Stimulated activated naive CD8-positive, alpha-beta T cell treated with anti-CD3 and anti-CD28 coated beads, Interleukin-15, Interleukin-2, amounts not matched to agents 100 U/mL and 50 U/mL, for 24 hours (primary cell): ENCODE data around the gene SORBS1.
A peak's percentile ranks its signal among the peaks of the same experiment; 100 is the strongest.

Experiments used
- ATAC-seq: fragments of 150-1000 bp; cut with Tn5 transposase; one replicate; pipeline ENCODE4 v1.10.0; 2021
- DNase-seq: peaks from one replicate; pipeline ENCODE4 v3.0.0; 2021

The SORBS1 gene

DNA sequence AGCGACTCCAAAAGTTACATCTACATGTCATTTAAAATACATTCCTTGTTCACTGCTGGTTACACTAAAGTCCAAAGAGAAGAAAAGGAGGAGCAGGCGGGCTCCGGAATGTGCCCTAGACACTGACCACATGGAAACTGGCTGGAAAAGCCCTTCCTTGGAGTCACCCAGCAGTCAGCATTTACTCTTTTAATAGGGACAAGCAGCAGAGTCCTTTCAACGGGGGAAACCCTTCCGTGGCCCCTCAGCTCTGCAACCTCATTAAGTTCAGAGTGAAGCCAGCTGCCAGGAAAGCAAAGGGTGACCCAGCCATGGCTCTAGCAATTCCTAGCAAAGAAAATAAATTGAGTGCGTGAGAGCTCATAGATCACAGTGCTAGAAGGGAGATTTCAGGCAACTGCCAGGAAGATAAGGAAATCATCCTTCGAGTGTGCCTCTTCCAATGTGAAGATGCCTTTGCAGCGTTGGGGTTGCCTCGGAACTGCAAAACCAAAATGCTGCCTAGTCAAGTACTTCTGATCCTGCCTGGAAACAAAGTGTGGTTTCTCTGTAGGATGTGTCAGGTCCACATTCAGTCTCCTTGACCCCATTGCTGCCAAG, 101.6 kb downstream of the SORBS1 start:
- ATAC-seq (no peak), DNase-seq (no peak)

DNA sequence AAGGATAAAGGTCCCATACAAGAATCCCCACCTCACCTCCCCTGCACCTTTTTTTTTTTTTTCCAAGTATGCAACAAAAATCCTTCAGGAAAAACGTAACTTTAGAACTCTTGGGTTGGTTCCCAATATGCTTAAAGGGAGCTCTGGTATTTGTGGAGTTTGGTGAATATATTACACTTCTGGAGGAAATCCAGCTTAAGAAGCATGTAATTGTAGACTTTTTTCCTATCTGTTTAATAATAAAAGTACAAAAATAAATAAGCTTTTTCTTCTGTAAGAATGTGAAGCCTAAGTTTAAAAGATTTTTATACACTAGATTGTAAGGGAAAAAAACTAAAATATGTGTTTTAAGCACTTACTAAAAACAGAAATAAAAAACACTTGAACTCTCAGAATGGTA, 102.3 kb downstream of the SORBS1 start:
- DNase-seq (no peak), ATAC-seq (no peak)

DNA sequence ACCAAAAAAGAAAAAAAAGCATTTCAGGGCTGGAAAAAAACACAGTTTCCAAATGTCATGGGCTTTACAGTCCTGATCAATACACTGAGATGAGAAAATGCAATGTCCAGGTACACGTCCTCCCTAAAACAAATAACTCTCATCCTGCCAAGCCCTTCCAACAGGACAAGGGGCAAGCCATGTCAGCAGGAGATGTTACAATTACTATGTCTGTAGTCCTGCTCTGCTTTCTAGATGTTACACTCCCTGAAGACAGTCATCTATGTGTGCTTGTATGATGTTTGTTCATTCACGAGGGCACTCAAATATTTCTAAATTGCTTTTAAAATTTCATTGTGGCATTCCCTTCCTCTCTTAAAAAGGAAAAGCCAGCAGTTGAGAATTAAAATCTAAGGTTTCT, 103.2 kb downstream of the SORBS1 start:
- DNase-seq (no peak), ATAC-seq (no peak)

DNA sequence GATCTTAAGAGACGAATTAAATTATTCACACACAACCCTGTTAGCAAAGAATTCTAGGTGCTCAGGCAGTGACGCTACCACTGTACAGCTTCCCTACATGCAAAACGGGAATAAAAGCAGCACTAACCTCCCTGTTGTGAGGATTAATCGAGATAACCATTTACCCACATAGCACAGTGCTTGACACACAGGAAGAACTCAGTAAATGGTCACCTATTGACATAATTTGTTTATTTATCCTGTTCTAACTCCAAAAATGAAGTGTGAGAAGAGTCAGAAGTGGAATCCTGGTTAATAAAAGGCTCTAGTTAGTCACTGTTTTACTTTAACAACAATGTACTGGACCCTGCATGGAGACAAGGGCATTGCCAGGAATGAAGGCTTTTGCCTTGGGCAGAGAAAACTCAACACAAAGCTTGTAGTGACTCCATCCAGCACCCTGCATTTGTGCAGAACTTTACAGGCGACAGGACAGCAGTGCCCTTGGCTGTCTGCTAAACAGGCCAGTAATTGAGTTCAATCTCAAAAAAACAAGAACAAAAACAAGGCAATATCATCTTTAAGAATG, 103.8 kb downstream of the SORBS1 start:
- ATAC-seq (no peak), DNase-seq (no peak)

DNA sequence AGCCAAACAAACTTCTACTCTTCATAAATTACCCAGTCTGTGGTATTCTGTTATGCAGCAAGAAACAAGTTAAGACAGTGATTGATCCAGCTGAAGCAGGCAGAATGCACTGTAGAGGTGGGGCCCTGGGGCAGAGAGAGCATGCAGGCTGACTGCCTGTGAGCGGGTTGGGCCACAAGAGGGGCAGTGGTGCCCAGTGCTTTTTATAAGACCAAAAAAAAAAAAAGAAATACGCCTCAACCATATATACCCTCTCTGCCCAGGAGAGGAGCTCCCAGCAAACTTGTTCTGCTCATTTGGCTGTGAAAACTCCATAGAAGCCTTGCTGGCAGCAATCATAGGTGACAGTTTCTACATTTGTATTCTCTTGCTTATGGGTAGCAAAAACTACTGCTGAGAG, 104.7 kb downstream of the SORBS1 start:
- DNase-seq (no peak), ATAC-seq (no peak)

DNA sequence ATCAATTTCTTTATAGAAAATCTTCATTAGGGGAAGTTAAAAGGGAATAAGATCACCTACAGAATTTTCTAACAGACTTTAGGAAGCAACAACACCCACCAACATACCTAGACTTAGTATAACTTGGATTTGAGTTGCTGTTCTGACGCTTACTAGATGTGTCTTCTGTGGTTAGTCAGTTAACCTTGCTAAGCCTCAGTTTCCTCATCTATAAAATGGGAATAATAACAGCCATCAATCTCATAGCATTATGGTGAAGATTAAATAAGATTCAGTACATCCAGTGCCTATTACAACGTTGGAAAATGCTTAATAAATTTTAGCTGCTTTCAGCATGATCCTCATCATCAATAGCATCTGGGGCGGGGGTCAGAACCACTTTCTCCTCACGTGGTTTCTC, 106.2 kb downstream of the SORBS1 start:
- DNase-seq (no peak), ATAC-seq (no peak)

DNA sequence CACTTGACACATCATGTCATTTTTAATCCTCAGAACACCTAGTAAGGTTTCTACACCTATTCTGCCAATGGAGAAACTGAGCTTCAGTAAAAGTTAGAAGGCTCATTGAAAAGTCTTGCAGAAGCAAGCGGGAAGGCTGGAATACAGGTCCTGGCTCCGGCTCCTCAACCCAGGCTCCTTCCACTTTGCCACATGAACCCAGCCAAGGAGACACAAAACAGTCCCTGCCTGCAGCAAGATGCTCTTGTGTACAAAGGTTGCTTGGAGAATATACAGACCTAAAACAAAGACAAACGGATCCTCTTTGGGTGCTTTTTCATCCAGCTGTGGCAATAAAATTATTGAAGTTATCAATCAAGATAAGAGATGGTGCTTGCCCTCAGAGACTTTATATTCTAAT, 106.8 kb downstream of the SORBS1 start:
- DNase-seq = no peak
- ATAC-seq = no peak

DNA sequence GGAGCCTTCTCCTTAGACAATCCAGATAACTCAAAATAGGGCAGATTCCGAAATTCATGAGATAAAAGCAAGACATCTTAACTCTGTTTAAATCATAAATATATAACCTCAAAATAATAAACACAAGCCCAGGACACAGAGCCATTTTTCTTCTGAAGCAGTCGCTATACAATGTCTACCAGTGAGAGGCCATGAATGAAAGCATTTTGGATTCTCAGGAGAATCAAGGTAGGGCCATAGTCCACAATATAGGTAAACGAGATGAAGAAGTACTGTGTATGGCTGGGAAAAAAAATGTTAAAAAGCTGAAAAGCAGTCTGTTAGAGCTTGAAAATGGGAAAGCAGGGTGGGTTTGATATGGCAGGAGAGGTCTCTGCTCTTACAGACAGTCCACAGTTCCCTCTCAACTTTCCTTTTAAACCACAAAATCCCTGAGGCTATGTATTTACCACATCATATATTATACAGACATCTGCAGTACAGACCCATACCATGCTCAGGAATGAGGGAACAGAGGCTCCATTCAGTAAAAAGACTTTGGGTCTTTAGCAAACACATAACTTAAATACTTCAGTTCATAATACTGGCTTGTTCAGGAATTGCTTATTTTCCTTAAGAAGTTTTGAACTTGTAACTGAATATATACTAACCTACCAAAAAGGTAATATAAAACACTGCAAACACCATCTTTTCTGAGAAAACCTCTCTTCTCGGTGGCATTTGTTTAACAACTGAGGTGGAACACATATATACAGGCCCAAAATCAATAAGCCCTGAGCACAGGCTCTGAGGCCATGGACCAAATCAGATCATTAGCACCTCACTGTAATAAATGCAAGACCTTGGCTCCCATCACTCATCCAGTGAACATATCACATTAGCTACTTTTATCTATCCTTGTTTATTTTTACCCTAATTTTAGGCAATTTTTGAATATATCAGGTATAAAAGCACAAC, 109.3 kb downstream of the SORBS1 start:
- ATAC-seq = no peak
- no peak for DNase-seq

DNA sequence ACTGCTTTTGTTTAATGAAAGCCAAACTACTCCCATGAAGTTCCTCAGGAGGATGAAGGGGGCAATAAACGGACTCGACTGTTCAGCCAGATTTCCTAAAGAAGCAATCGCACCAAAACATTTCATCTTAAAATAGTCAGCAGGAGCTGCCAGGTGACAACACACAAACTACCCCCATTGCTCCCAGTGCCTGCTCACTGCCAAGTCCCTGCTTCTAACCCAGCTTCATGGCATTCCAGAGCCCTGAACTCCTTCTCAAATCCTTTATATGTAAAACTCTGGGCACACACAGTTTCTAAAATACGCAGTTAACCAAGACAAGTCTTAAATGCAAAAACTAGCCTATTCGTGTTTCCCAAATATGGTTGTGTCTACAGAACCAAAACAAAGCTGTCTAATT, 110.0 kb downstream of the SORBS1 start:
- no peak for DNase-seq
- ATAC-seq = no peak

DNA sequence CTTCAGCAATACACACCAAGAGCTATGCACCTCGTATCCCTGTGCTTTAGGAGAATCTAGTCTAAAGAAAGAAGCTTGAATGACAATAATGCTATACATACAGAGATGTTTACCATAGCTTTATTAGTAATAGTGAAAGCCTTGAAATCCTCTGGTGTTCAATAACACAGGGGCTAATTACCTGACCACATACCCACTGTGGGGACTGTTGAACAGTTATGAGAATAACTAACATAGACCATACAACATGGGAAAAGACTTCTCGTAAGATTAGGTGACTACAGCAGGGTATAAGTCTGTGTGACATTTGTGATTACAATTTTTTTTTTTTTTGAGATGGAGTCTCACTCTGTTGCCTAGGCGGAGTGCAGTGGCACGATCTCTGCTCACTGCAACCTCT, 111.0 kb downstream of the SORBS1 start:
- ATAC-seq = no peak

DNA sequence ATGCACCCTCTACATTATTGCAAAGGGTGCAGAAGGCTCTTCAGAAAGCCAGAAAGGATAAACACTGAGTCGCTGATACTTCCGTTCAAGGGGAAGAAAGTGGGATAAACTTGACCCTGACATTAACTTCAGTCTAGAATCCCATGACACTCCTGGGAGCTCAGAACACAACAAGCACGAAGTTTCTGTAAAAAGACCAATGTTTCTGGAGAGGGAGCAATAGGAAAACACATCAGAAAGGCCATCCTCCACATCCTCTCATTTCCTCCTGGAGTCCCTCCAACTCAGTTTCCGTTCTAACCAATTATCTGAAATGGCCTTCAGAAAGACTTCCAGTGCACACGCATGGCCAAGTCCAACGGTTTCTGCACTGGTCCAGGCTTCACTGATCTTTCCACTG, 113.5 kb downstream of the SORBS1 start:
- ATAC-seq (no peak), DNase-seq (no peak)

More for the DNA sequence above, 111.0 kb downstream of the SORBS1 start:
- no peak for DNase-seq

DNA sequence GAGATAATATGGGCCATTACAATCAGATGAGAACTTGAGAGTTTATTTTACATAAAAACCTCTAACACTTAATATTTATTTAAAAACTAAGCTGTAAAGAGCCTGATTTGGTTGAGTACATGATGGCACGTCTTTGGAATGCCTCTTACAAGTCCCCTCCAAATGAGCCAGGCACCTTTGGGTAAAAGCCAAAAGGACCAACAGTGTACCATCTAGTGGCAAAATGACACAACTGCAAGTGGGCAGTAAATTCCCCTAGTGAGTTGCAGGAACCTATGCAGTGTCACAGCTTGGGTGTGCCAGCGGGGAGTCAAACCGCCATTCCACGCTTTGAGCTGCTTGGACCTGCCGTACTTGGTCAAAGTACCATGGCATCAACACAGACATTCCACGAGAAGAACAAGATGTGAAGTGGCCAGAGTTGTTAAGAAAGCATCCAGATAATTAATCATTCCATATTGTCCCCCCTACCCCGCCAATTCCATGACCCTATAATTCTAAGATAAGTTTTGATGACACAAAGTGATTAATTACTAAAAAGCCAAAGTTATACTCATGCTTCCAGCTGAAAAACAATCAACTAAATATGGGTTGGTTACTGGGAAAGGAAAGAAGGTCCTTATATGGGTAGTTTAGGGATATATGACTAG, 115.2 kb downstream of the SORBS1 start:
- peak; percentile 52 for ATAC-seq
- peak; percentile 25 for DNase-seq

DNA sequence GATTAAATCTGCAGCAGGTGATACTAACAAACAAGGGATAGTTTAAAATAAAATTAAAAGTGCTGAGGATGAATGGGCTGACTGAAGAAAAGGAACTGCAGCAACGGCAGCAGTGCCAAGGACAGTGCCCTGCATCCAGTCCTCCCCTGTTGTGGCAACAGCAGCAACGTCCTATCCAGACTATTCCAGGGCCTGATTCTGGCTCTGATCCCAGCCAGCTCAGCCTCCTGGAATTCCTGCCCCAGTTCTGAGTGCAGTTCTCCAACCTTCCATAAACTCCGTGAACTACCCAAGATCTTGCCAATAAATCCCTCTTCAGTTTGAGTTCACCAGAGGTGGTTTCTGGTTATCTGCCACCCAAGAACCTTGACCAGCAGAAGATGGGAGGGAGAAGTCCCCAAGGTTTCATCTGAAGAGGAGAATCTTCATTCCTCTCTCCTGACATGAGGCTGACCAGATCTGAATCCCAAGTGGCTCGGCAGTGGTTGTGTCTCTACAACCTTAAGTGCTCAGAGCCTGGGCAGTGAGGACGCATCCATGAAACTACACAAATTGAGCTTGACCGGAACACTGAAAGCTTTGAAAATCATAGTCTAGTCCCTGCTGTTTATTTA, 115.8 kb downstream of the SORBS1 start:
- ATAC-seq (no peak), DNase-seq (no peak)

DNA sequence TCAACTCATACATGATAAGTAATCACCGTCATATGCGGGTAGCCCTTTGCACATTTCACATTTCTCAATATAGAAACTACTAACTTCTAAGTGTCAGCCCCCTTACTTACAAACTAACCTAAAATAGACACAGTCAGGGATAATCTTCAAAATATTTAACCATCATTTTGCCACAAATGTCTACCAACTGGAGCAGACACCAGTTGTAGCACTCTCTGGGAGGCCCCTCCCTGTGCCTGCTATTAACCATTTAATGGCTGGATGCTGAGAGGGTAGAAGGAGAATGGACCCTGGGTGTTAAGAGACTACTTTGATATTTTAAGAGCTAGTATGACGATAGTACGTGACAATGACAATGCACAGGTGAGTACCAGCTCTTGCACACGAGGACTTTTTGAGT, 116.4 kb downstream of the SORBS1 start:
- ATAC-seq (no peak), DNase-seq (no peak)

DNA sequence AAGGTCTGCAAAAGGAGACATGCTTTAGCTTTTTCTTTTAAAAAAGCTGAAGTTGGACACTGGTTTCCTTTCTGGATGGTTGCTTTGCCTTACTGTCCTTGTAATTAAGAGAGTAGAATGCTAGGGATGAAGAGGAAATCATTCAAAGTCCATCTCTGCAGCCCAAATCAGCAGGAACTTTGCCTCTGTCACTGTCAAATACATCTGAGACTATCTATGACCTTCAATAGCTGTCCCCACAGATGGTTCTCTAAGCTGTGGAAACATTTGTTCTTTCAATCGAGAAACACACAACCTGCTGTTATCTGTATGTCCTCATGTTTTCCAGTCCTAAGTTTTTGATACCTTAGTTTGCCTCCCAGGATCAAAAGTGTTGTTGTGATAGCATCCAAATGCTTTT, 117.5 kb downstream of the SORBS1 start:
- ATAC-seq = no peak

DNA sequence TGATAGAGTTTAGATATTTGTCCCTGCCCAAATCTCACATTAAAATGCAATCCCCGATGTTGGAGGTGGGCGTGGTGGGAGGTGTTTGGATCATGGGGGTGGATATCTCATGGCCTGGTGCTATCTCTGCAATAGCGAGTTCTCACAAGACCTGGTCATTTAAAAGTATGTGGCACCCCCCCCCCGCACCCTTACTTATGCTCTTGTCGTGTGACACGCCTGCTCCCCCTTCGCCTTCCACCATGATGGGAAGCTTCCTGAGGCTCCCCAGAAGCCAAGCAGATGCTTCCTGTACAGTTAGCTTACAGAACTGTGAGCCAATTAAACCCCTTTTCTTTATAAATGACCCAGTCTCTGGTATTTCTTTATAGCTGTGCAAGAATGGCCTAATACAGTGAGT, 118.8 kb downstream of the SORBS1 start:
- DNase-seq (no peak), ATAC-seq (no peak)

More for the DNA sequence above, 117.5 kb downstream of the SORBS1 start:
- DNase-seq = no peak

DNA sequence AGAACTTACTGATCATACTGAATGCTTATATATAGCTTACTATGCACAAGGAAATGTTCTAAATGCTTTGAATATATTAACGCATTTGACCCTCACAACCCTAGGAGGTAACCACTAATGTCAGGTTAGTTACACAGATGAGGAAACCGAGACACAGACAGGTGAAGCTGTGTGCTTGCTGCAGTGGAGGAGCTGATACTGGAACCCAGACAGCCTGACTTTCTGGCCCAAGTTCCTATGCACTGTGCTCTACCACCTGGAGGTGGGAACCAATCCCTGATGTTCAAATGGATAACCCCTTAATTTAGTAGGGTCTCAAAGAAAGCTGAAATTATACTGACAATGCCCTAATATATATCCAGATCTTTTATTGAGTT, 119.6 kb downstream of the SORBS1 start:
- no peak for ATAC-seq
- DNase-seq = no peak

DNA sequence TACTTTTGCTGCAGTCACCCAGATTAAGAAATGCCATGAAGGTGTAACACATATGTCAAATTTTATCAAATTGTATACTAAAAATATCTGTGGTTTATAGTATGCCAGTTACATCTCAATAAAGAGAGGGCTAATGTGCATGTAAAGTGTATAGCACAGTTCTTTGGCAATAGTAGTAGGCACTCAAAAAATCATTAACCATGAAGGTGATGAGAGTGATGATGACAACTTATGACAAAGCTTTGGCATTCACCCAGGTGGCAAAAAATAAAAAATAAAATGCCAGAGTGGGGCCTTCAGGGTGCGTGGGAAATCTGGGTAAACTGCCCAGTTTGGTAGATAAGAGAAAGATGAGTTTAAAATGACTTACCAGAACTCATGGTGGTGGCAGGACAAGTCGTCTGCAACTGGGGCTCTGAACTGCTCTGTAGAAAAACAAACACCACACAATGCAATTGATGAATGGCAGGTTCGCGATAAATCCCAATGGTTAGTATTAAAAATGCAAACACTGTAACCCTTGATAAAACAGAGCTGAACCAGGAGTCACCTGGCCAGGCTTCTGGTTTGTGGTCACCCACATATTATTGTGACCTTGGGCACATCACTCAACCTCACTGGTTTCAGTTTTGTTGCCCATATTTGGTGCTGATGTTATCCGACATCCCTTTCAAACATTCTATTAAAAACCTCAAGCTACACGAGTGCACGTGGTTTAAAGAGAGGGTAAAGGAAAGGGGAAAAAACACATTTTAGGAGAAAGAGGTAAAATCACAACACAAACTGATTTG, 120.2 kb downstream of the SORBS1 start:
- peak; percentile 44 for ATAC-seq

DNA sequence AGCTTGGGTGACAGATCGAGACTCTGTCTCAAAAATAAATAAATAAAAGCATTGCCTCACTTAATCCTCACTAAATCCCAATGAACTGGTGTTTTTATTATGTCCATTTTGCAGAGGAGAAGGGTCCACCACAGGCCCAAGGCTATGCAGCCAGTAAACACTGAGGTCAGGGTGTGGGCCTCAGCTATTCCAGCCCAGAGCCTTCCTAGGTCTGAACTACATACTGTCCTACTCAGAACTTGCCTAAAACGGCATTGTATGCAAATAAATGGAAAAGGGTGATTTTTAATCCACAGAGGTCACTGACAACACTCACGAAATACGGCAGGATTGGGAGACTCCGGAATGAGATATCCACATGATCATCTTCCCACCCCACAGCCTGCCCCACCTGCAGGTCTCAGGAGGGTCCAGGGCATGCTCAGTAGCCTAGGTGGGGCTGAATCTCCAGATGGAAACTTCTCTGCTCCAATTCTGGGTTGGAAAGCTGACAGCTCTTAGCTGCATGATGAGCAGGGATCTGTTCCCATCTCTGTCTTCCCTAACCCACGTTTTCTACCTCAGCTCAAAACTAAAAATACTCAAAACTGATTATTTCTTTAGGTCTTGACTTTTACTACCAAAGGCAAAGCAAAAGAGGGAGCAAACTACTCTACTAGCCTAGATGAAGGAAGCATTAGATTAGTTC, 121.0 kb downstream of the SORBS1 start:
- DNase-seq = no peak

More for the DNA sequence above, 120.2 kb downstream of the SORBS1 start:
- DNase-seq = no peak

DNA sequence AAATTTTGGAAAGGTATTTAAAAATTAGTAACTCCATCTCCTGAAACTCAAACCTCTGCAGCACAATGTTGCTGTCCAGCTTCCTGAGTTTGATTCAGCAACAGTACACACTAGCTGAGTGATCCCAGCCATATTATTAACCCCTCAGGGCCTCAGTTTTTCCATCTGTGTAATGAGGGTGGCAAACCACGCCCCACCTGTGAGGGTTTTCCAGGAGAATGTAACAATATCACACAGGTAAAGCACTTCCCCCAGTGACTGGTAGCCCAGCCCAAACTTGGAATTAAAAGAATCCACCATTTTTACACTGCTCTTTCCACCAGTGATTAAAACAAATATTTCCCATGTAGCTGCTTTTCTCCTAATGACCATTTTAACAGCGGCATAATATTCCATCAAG, 122.4 kb downstream of the SORBS1 start:
- DNase-seq (no peak), ATAC-seq (no peak)

More for the DNA sequence above, 121.0 kb downstream of the SORBS1 start:
- no peak for ATAC-seq

DNA sequence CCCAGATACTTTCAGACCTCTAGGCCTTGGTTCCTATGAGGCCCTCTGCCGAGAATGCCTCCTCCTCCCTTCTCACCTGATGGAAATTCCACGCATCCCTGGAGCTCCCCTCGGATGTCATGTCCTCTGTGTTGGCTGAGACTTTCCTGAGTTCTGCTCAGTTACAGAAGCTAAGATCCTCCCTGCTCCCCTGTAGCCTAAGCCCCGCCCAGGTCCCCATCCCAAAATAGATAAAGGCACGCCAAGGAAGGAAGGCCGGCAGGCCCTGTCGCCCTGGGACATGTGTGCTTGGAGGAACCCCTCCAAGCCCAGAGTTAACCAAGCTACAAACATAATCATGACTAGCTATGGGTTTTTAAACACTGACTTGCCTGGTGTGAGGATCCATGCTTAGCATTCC, 123.5 kb downstream of the SORBS1 start:
- DNase-seq (no peak), ATAC-seq (no peak)
